HCT116 (cell line): Measurements from ENCODE around the gene MCOLN1. TPM values are rescaled to one million over a fixed set of nuclear protein-coding genes. Genes with fewer than 3 reads are reported as not detected.

Source experiments
- ATAC-seq: fragments of 200-7000 bp; cut with Tn5 transposase; 2 replicates; pipeline ENCODE4 v1.9.1; 2020; ENCODE audit warnings: mild to moderate bottlenecking, moderate library complexity
- BruUV-seq: library from RNA; stranded (reverse); fragments of 400-500 nt; replicated peaks from 2 replicates; lab custom pipeline; 2021; lab: Mats Ljungman, UMichigan
- CTCF ChIA-PET: fragments of 300-600 bp; sonication (Branson Sonifier 250); formaldehyde crosslinking; loops from one replicate; lab custom pipeline; 2021; ENCODE audit warnings: antibody characterized with exemption; lab: Charles Lee
- POLR2A ChIA-PET: fragments of 300-600, 350-600 bp; sonication (Branson Sonifier 250); formaldehyde crosslinking; loops from one replicate; lab custom pipeline; 2021; ENCODE audit warnings: antibody characterized with exemption; lab: Charles Lee
- RAD21 ChIA-PET, 2 experiments: fragments of 300-600 bp; sonication (Branson Sonifier 250); formaldehyde crosslinking; loops; one replicate each; lab custom pipeline; 2023; ENCODE audit warnings: low total read pairs in 2 of 2; ENCODE audit not compliant: uncharacterized antibody in 2 of 2, unreplicated experiment in 2 of 2, low non-redundant PET in 1 of 2; lab: Charles Lee
- DNase-seq: peaks from one replicate; pipeline ENCODE4 v3.0.0-alpha.2; 2010; ENCODE audit warnings: low read depth, low spot score
- H2AFZ ChIP-seq: fragments of 200-600 bp; shearing (Covaris generic), sonication (generic); 2 replicates; pipeline ENCODE4 v1.6.1; 2017; ENCODE audit warnings: low read depth, mixed run types, mixed read lengths, antibody characterized with exemption, low read length; ENCODE audit not compliant: poor library complexity, severe bottlenecking
- H3K27ac ChIP-seq: 2 replicates; pipeline ENCODE4 v1.5.1; 2012; ENCODE audit warnings: low read depth, low read length
- H3K27me3 ChIP-seq: fragments of 200-600 bp; sonication (generic); 2 replicates; pipeline ENCODE4 v1.6.1; 2016; ENCODE audit warnings: mixed run types, low read length, mixed read lengths; ENCODE audit not compliant: insufficient read depth
- H3K36me3 ChIP-seq, 2 experiments: fragments of 200-500 bp in 1 of 2; fragments of 200-600 bp in 1 of 2; sonication (Bioruptor generic) in 1 of 2; sonication (generic) in 1 of 2; 2 replicates each; pipeline versions ENCODE4 v1.5.1 to v1.6.1; 2014 to 2016; ENCODE audit warnings: low read length in 2 of 2, inconsistent platforms in 1 of 2, mixed read lengths in 1 of 2, mixed run types in 1 of 2; ENCODE audit not compliant: insufficient read depth in 2 of 2, control insufficient read depth in 1 of 2
- H3K4me1 ChIP-seq, 2 experiments: fragments of 200-600 bp in 1 of 2; sonication (generic) in 1 of 2; 2 replicates each; pipeline versions ENCODE4 v1.5.1 to v1.6.1; 2012 to 2017; ENCODE audit warnings: low read length in 2 of 2, inconsistent platforms in 1 of 2, mild to moderate bottlenecking in 1 of 2, mixed read lengths in 1 of 2, mixed run types in 1 of 2, moderate library complexity in 1 of 2; ENCODE audit not compliant: insufficient read depth in 2 of 2, control insufficient read depth in 1 of 2
- H3K4me2 ChIP-seq: fragments of 200-600 bp; sonication (generic); 2 replicates; pipeline ENCODE4 v1.6.1; 2017; ENCODE audit warnings: mixed run types, low read length, mixed read lengths
- H3K4me3 ChIP-seq, 2 experiments: fragments of 200-600 bp in 1 of 2; sonication (generic) in 1 of 2; replicated peaks in 1 of 2; 2 replicates each; pipeline ENCODE4 v1.5.1; 2011 to 2016; ENCODE audit warnings: low read length in 2 of 2, control low read depth in 1 of 2, low read depth in 1 of 2, mild to moderate bottlenecking in 1 of 2, mixed read lengths in 1 of 2, mixed run types in 1 of 2
- H3K79me2 ChIP-seq: fragments of 200-600 bp; sonication (generic); 2 replicates; pipeline ENCODE4 v1.6.1; 2017; ENCODE audit warnings: mild to moderate bottlenecking, mixed run types, low read length, moderate library complexity, mixed read lengths; ENCODE audit not compliant: insufficient read depth
- H3K9ac ChIP-seq: fragments of 200-600 bp; sonication (generic); 2 replicates; pipeline ENCODE4 v1.6.1; 2016; ENCODE audit warnings: low read length, mixed read lengths
- H3K9me2 ChIP-seq: fragments of 200-600 bp; sonication (generic), shearing (Covaris generic); 2 replicates; pipeline ENCODE4 v1.6.1; 2017; ENCODE audit warnings: mixed run types, mild to moderate bottlenecking, moderate library complexity; ENCODE audit not compliant: insufficient read depth
- H3K9me3 ChIP-seq, 2 experiments: fragments of 200-500 bp in 1 of 2; fragments of 200-600 bp in 1 of 2; sonication (Bioruptor generic) in 1 of 2; sonication (generic) in 1 of 2; 2 replicates each; pipeline ENCODE4 v1.6.1; 2014 to 2017; ENCODE audit warnings: low read length in 2 of 2, mixed read lengths in 2 of 2, inconsistent platforms in 1 of 2, low read depth in 1 of 2, mild to moderate bottlenecking in 1 of 2, mixed run types in 1 of 2, moderate library complexity in 1 of 2; ENCODE audit not compliant: control insufficient read depth in 1 of 2, insufficient read depth in 1 of 2
- H4K20me1 ChIP-seq: fragments of 200-600 bp; sonication (generic), shearing (Covaris generic); 2 replicates; pipeline ENCODE4 v1.6.1; 2017; ENCODE audit warnings: mixed run types, mild to moderate bottlenecking, moderate library complexity; ENCODE audit not compliant: insufficient read depth
- CBX3 ChIP-seq: IDR thresholded peaks from 2 replicates; pipeline ENCODE4 v1.6.1; 2012; ENCODE audit warnings: low read depth
- CEBPB ChIP-seq: IDR thresholded peaks from 2 replicates; pipeline ENCODE4 v1.6.1; 2012; ENCODE audit warnings: low read depth
- CTCF ChIP-seq, 3 experiments: fragments of 200-600 bp in 1 of 3; sonication (generic) in 1 of 3; IDR thresholded peaks in 2 of 3; conservative IDR thresholded peaks in 1 of 3; 2 replicates each; pipeline ENCODE4 v1.5.1; 2012 to 2017; ENCODE audit warnings: low read depth in 2 of 3, low read length in 2 of 3, antibody characterized with exemption in 1 of 3, borderline replicate concordance in 1 of 3, control low read depth in 1 of 3, mild to moderate bottlenecking in 1 of 3, mixed read lengths in 1 of 3, mixed run types in 1 of 3, moderate library complexity in 1 of 3; ENCODE audit not compliant: insufficient read depth in 1 of 3
- EGR1 ChIP-seq: IDR thresholded peaks from 2 replicates; pipeline ENCODE4 v1.6.1; 2012; ENCODE audit warnings: low read depth
- ELF1 ChIP-seq: IDR thresholded peaks from 2 replicates; pipeline ENCODE4 v1.6.1; 2012; ENCODE audit warnings: low read depth, borderline replicate concordance
- EZH2 ChIP-seq: fragments of 200-600 bp; sonication (generic); IDR thresholded peaks from 2 replicates; pipeline ENCODE4 v1.6.1; 2017; ENCODE audit warnings: antibody characterized with exemption, mixed run types
- EZH2phosphoT487 ChIP-seq: fragments of 200-600 bp; IDR thresholded peaks from 2 replicates; pipeline ENCODE4 v1.6.1; 2018; ENCODE audit warnings: antibody characterized with exemption, borderline replicate concordance
- FOSL1 ChIP-seq: IDR thresholded peaks from 2 replicates; pipeline ENCODE4 v1.6.1; 2012; ENCODE audit warnings: low read depth
- POLR2A ChIP-seq: IDR thresholded peaks from 2 replicates; pipeline ENCODE4 v1.7.0; 2011; ENCODE audit warnings: borderline replicate concordance; ENCODE audit not compliant: insufficient read depth, insufficient read length; ENCODE audit errors: extremely low read depth
- RAD21 ChIP-seq: IDR thresholded peaks from 2 replicates; pipeline ENCODE4 v1.6.1; 2012; ENCODE audit warnings: low read depth, mild to moderate bottlenecking
- SIN3A ChIP-seq: IDR thresholded peaks from 2 replicates; pipeline ENCODE4 v1.6.1; 2012; ENCODE audit warnings: low read depth
- SP1 ChIP-seq: IDR thresholded peaks from 2 replicates; pipeline ENCODE4 v1.6.1; 2012; ENCODE audit warnings: low read depth
- SRF ChIP-seq: IDR thresholded peaks from 2 replicates; pipeline ENCODE4 v1.6.1; 2012; ENCODE audit warnings: low read depth
- YY1 ChIP-seq: IDR thresholded peaks from 2 replicates; pipeline ENCODE4 v1.6.1; 2011; ENCODE audit warnings: low read length, low read depth, moderate library complexity, mild to moderate bottlenecking; ENCODE audit not compliant: insufficient replicate concordance; ENCODE audit errors: extremely low read depth
- ZBTB33 ChIP-seq: IDR thresholded peaks from 2 replicates; pipeline ENCODE4 v1.6.1; 2011; ENCODE audit warnings: mild to moderate bottlenecking, low read length, moderate library complexity; ENCODE audit not compliant: insufficient replicate concordance; ENCODE audit errors: extremely low read depth
- ZFX ChIP-seq: fragments of 450-650 bp; IDR thresholded peaks from 2 replicates; pipeline ENCODE4 v1.6.1; 2017
- intact Hi-C: fragments of 100-400 bp; cut with micrococcal nuclease; formaldehyde crosslinking; loops from 2 replicates; pipeline ENCODE4 v1.10.0; 2022
- total RNA-seq: library from RNA; stranded (reverse); gene quantifications from one replicate; pipeline ENCODE4 v1.2.1, GENCODE V29; 2021; ENCODE audit not compliant: unreplicated experiment
- TF ChIP-seq, protein P1 (sequence below): IDR thresholded peaks from 2 replicates; pipeline ENCODE4 v1.6.1; 2012

The MCOLN1 gene
- total RNA-seq, 1 experiment from 2014 or later = 19.1 TPM

DNA sequence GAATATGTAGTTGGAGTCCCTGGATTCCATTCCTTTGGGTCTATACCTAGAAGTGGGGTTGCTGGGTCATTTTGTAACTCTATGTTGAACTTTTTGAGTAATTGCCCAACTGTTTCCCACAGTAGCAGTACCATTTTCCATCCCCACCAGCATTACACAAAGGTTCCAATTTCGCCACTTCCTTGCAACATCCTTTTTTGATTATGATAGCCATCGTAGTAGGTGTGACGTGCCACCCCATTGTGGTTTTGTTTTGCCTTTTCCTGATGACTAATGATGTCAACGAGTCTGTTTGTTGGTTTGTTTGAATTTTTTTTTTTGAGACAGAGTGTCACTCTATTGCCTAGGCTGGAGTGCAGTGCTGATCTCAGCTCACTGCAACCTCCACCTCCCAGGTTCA lies 30.3 kb upstream of the MCOLN1 start:
- H2AFZ ChIP-seq = no peak overlapping the region
- no peak overlapping the region for H3K4me2 ChIP-seq
- CTCF ChIA-PET = no interaction called here
- 0 out of 2 replicates have a peak, but pooled peaks have one; percentile 22 for TF ChIP-seq CBX3
- TF ChIP-seq, protein P1, sequence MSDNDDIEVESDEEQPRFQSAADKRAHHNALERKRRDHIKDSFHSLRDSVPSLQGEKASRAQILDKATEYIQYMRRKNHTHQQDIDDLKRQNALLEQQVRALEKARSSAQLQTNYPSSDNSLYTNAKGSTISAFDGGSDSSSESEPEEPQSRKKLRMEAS = no peak
- no peak for TF ChIP-seq SP1
- TF ChIP-seq, all 23 proteins: peak for 1
- BruUV-seq = no TSS peak
- intact Hi-C loops = no loop called here
- Histone ChIP-seq H3K27ac (no peak overlapping the region), H4K20me1 (no peaks in the 10 kb centered on the region), H3K9me2 (no peaks in the 10 kb centered on the region), H3K36me3 (no peaks in the 10 kb centered on the region), H3K9me3 (no peaks in the 10 kb centered on the region), H3K9ac (no peak overlapping the region), H3K4me1 (peaks cover 13 to 30% of the 10 kb centered on the region in 2 experiments), H3K27me3 (no peaks in the 10 kb centered on the region), H3K4me3 (no peak overlapping the region), H3K79me2 (no peaks in the 10 kb centered on the region)
- RAD21 ChIA-PET = no interaction called here
- ATAC-seq = no peak
- POLR2A ChIA-PET = no interaction called here
- DNase-seq = no peak

DNA sequence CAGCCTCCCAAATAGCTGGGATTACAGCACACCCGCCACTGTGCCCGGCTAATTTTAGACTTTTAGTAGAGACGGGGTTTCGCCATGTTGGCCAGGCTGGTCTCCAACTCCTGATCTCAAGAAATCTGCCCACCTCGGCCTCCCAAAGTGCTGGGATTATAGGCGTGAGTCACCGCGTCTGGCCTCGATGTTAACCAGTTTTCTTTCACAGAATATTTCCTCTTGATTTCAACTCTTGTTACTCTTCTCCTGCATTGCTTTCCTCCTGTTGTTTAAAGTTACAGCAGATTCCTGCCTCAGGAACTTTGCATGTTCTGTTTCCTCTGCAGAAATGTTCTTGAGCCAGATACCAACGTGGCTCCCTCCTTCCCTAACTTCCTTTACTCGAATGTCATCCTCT lies 29.9 kb upstream of the MCOLN1 start:
- no peak overlapping the region for H2AFZ ChIP-seq
- H3K4me3 ChIP-seq = no peak overlapping the region
- H3K9me3 ChIP-seq = no peaks in the 10 kb centered on the region
- H3K27ac ChIP-seq = no peak overlapping the region
- CTCF ChIA-PET = no interaction called here
- no peaks in the 10 kb centered on the region for H3K79me2 ChIP-seq
- no TSS peak for BruUV-seq
- H3K36me3 ChIP-seq = no peaks in the 10 kb centered on the region
- intact Hi-C loops = no loop called here
- POLR2A ChIA-PET = no interaction called here
- H3K27me3 ChIP-seq = no peaks in the 10 kb centered on the region
- peaks cover 13 to 30% of the 10 kb centered on the region in 2 experiments for H3K4me1 ChIP-seq
- H4K20me1 ChIP-seq = no peaks in the 10 kb centered on the region
- RAD21 ChIA-PET = no interaction called here
- H3K4me2 ChIP-seq = peak overlapping the region; percentile 39; the same call in 1 of the 2 replicates
- no peak for ATAC-seq
- H3K9ac ChIP-seq = no peak overlapping the region
- TF ChIP-seq ZFX (no peak), YY1 (no peak), ZBTB33 (no peak), CTCF (IDR thresholded peaks at IDR 0.05 in 2 of 3, conservative IDR thresholded peaks at IDR 0.05 in 1 of 3; ENCODE audit: borderline replicate concordance in 1 of 3, insufficient read depth in 1 of 3, low read depth in 2 of 3, low read length in 2 of 3) (no peak), CEBPB (no peak), EZH2phosphoT487 (no peak), SIN3A (no peak), FOSL1 (no peak), ELF1 (no peak), RAD21 (no peak), POLR2A (no peak), EZH2 (no peak), EGR1 (no peak), SRF (no peak), CBX3 (no peak)
- TF ChIP-seq, all 23 proteins: peak for 0
- no peak for DNase-seq
- no peaks in the 10 kb centered on the region for H3K9me2 ChIP-seq
